Ovary (tissue), 3 donors: Measurements from ENCODE around the gene CSTPP1.

Experiments used
- CTCF ChIP-seq, 3 donors: fragments of 450-650 bp in 2 of 3; fragments of 200-600 bp in 1 of 3; IDR thresholded peaks; one replicate each; pipeline versions ENCODE4 v1.5.1 to v1.8.0; 2016 to 2022; ENCODE audit warnings: antibody characterized with exemption in 3 of 3, mild to moderate bottlenecking in 1 of 3
- EP300 ChIP-seq: sonication (generic); formaldehyde crosslinking; IDR thresholded peaks from one replicate; pipeline ENCODE4 v1.6.1; 2017; ENCODE audit warnings: antibody characterized with exemption
- POLR2A ChIP-seq: fragments of 450-650 bp; IDR thresholded peaks from one replicate; pipeline ENCODE4 v1.6.1; 2017; ENCODE audit warnings: antibody characterized with exemption, mild to moderate bottlenecking, moderate library complexity
- donor health status: DM: no; HTN: no; CAD: no.

GRCh38 chr11:47061429-47062178 is 125.0 kb downstream of the CSTPP1 start:
- TF ChIP-seq CTCF (IDR thresholded peaks at IDR 0.05): no peak
- no peak for TF ChIP-seq POLR2A
- TF ChIP-seq EP300: no peak
